Measurements from ENCODE around the gene ZNF775.

The ZNF775 gene

GRCh38 chr7:150399421-150400007 is 20.4 kb downstream of the ZNF775 start:
- no peaks in the 10 kb centered on the region for H4K20me1 ChIP-seq (ENCODE audit: insufficient read depth, low read length)
- H2AFZ ChIP-seq (ENCODE audit: low read depth, low read length): no peak overlapping the region
- no peak overlapping the region for H3K27ac ChIP-seq (ENCODE audit: low read length)
- TF ChIP-seq EZH2 (IDR thresholded peaks at IDR 0.05; ENCODE audit: borderline replicate concordance, low read depth, low read length, severe bottlenecking): no peak
- TF ChIP-seq, protein P1, sequence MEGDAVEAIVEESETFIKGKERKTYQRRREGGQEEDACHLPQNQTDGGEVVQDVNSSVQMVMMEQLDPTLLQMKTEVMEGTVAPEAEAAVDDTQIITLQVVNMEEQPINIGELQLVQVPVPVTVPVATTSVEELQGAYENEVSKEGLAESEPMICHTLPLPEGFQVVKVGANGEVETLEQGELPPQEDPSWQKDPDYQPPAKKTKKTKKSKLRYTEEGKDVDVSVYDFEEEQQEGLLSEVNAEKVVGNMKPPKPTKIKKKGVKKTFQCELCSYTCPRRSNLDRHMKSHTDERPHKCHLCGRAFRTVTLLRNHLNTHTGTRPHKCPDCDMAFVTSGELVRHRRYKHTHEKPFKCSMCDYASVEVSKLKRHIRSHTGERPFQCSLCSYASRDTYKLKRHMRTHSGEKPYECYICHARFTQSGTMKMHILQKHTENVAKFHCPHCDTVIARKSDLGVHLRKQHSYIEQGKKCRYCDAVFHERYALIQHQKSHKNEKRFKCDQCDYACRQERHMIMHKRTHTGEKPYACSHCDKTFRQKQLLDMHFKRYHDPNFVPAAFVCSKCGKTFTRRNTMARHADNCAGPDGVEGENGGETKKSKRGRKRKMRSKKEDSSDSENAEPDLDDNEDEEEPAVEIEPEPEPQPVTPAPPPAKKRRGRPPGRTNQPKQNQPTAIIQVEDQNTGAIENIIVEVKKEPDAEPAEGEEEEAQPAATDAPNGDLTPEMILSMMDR (IDR thresholded peaks at IDR 0.05; ENCODE audit: borderline replicate concordance, extremely low read depth, low read length, poor library complexity, severe bottlenecking): no peak
- no peaks in the 10 kb centered on the region for H3K9me3 ChIP-seq (ENCODE audit: insufficient read depth, low read length, severe bottlenecking)
- peaks cover 15% of the 10 kb centered on the region for H3K79me2 ChIP-seq (ENCODE audit: insufficient read depth, low read length)
- H3K4me1 ChIP-seq (ENCODE audit: insufficient read depth, low read length): peaks cover 19% of the 10 kb centered on the region
- DNase-seq (no peak), ATAC-seq (ENCODE audit: insufficient read depth, low read depth) (no peak)
- H3K9ac ChIP-seq (ENCODE audit: low read depth, low read length): no peak overlapping the region
- H3K4me3 ChIP-seq (ENCODE audit: low read depth in 1 of 2, low read length in 2 of 2): no peak overlapping the region
- no peak overlapping the region for H3K4me2 ChIP-seq (ENCODE audit: insufficient read depth, low read length)
- no peaks in the 10 kb centered on the region for H3K27me3 ChIP-seq (ENCODE audit: insufficient read depth, low read length, poor library complexity)
- peaks cover 36% of the 10 kb centered on the region for H3K36me3 ChIP-seq (ENCODE audit: insufficient read depth, low read length)

DNA sequence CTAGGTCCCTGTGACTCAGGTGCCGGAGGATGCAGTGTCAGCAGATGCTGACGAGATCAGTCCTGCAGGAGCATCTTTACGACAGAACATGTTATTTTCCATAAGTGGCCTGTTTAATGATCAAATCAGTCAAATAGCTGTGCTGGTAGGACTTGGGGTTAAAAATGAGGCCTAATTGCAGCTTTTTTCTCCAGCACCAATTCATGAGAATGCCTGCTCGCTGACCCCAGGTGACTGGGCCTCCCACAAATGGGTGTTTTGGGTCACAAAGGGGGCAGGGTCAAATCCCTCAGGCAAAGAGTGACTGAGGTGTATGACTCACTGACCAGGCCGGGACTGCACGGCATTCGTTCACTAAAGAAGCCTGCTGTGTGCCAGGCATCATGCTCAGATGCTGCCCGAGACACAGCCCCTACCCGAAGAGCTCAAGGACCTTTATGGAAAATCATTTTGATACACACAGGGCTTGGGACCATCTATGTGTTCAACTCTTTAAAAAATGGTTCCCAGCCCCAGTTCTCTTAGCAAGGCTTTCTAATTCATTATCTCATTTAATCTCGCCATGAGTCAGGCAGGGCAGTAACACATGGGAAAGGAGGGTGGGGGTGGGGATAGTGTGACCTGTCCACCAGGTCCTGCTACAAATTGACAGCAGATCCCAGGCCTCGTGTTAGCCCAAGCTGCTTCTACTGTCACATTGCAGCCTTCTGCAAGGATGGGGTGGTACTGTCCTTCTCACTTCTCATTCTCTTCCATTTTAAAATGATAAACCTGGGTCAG is 21.1 kb downstream of the ZNF775 start:
- no peak for DNase-seq
- peaks cover 21% of the 10 kb centered on the region for H3K4me1 ChIP-seq (ENCODE audit: insufficient read depth, low read length)

GRCh38 chr7:150400788-150401423 is 21.8 kb downstream of the ZNF775 start:
- no peaks in the 10 kb centered on the region for H3K9me3 ChIP-seq (ENCODE audit: insufficient read depth, low read length, severe bottlenecking)
- H3K9ac ChIP-seq (ENCODE audit: low read depth, low read length): no peak overlapping the region
- no peak for ATAC-seq (ENCODE audit: insufficient read depth, low read depth)
- H2AFZ ChIP-seq (ENCODE audit: low read depth, low read length): no peak overlapping the region
- H3K36me3 ChIP-seq (ENCODE audit: insufficient read depth, low read length): peaks cover 34% of the 10 kb centered on the region
- H3K4me3 ChIP-seq (ENCODE audit: low read depth in 1 of 2, low read length in 2 of 2): no peak overlapping the region
- no peak overlapping the region for H3K4me2 ChIP-seq (ENCODE audit: insufficient read depth, low read length)
- peaks cover 29% of the 10 kb centered on the region for H3K79me2 ChIP-seq (ENCODE audit: insufficient read depth, low read length)
- H3K27ac ChIP-seq (ENCODE audit: low read length): no peak overlapping the region
- H4K20me1 ChIP-seq (ENCODE audit: insufficient read depth, low read length): no peaks in the 10 kb centered on the region
- H3K27me3 ChIP-seq (ENCODE audit: insufficient read depth, low read length, poor library complexity): no peaks in the 10 kb centered on the region
- no peak for TF ChIP-seq EZH2 (IDR thresholded peaks at IDR 0.05; ENCODE audit: borderline replicate concordance, low read depth, low read length, severe bottlenecking)
- TF ChIP-seq, protein P1 (IDR thresholded peaks at IDR 0.05; ENCODE audit: borderline replicate concordance, extremely low read depth, low read length, poor library complexity, severe bottlenecking): no peak
- H3K4me1 ChIP-seq (ENCODE audit: insufficient read depth, low read length): peaks cover 23% of the 10 kb centered on the region
- DNase-seq: no peak

More for the DNA sequence above, 21.1 kb downstream of the ZNF775 start:
- Histone ChIP-seq H3K79me2 (ENCODE audit: insufficient read depth, low read length) (peaks cover 22% of the 10 kb centered on the region), H3K4me2 (ENCODE audit: insufficient read depth, low read length) (no peak overlapping the region), H4K20me1 (ENCODE audit: insufficient read depth, low read length) (no peaks in the 10 kb centered on the region), H2AFZ (ENCODE audit: low read depth, low read length) (no peak overlapping the region), H3K27me3 (ENCODE audit: insufficient read depth, low read length, poor library complexity) (no peaks in the 10 kb centered on the region), H3K9me3 (ENCODE audit: insufficient read depth, low read length, severe bottlenecking) (no peaks in the 10 kb centered on the region), H3K27ac (ENCODE audit: low read length) (no peak overlapping the region), H3K4me3 (ENCODE audit: low read depth in 1 of 2, low read length in 2 of 2) (no peak overlapping the region), H3K36me3 (ENCODE audit: insufficient read depth, low read length) (peaks cover 36% of the 10 kb centered on the region), H3K9ac (ENCODE audit: low read depth, low read length) (no peak overlapping the region)
- no peak for TF ChIP-seq EZH2 (IDR thresholded peaks at IDR 0.05; ENCODE audit: borderline replicate concordance, low read depth, low read length, severe bottlenecking)
- TF ChIP-seq, protein P1 (IDR thresholded peaks at IDR 0.05; ENCODE audit: borderline replicate concordance, extremely low read depth, low read length, poor library complexity, severe bottlenecking): no peak
- ATAC-seq (ENCODE audit: insufficient read depth, low read depth): no peak

Data from DND-41 (cell line).